ENCODE measurements around the gene CHRNA3.

The CHRNA3 gene

GRCh38 chr15:78651007-78651406 is 30.2 kb upstream of the CHRNA3 start:
- no peak overlapping the region for H3K27ac ChIP-seq
- H3K9me3 ChIP-seq (ENCODE audit: severe bottlenecking), result no peaks in the 10 kb centered on the region
- no peaks in the 10 kb centered on the region for H3K36me3 ChIP-seq
- TF ChIP-seq CTCF (IDR thresholded peaks at IDR 0.05; ENCODE audit: low read depth, low read length), result no peak
- no peak overlapping the region for H3K4me3 ChIP-seq (ENCODE audit: low read depth, low read length)
- no peak for DNase-seq
- no peaks in the 10 kb centered on the region for H3K27me3 ChIP-seq (ENCODE audit: insufficient read depth, low read depth, severe bottlenecking)

GRCh38 chr15:78650022-78650421 is 29.2 kb upstream of the CHRNA3 start:
- Histone ChIP-seq H3K27me3 (ENCODE audit: insufficient read depth, low read depth, severe bottlenecking) (no peaks in the 10 kb centered on the region), H3K36me3 (no peaks in the 10 kb centered on the region), H3K9me3 (ENCODE audit: severe bottlenecking) (no peaks in the 10 kb centered on the region), H3K27ac (no peak overlapping the region), H3K4me3 (ENCODE audit: low read depth, low read length) (no peak overlapping the region)
- DNase-seq, result no peak
- no peak for TF ChIP-seq CTCF (IDR thresholded peaks at IDR 0.05; ENCODE audit: low read depth, low read length)

- DNase-seq, result no peak
- no peaks in the 10 kb centered on the region for H3K36me3 ChIP-seq
These were observed 24.2 kb upstream of the CHRNA3 start for GRCh38 chr15:78645009-78645408.

GRCh38 chr15:78642331-78642730 is 21.5 kb upstream of the CHRNA3 start:
- peak overlapping the region; percentile 54 for H3K4me3 ChIP-seq (ENCODE audit: low read depth, low read length)
- H3K9me3 ChIP-seq (ENCODE audit: severe bottlenecking), result peaks cover 5% of the 10 kb centered on the region
- H3K27me3 ChIP-seq (ENCODE audit: insufficient read depth, low read depth, severe bottlenecking), result no peaks in the 10 kb centered on the region
- H3K27ac ChIP-seq, result peak overlapping the region; percentile 97
- TF ChIP-seq CTCF (IDR thresholded peaks at IDR 0.05; ENCODE audit: low read depth, low read length), result no peak
- no peak for DNase-seq
- H3K36me3 ChIP-seq, result no peaks in the 10 kb centered on the region

More at GRCh38 chr15:78645009-78645408, 24.2 kb upstream of the CHRNA3 start:
- H3K9me3 ChIP-seq (ENCODE audit: severe bottlenecking), result peaks cover 5% of the 10 kb centered on the region
- no peak overlapping the region for H3K27ac ChIP-seq
- H3K27me3 ChIP-seq (ENCODE audit: insufficient read depth, low read depth, severe bottlenecking), result no peaks in the 10 kb centered on the region
- H3K4me3 ChIP-seq (ENCODE audit: low read depth, low read length), result no peak overlapping the region
- TF ChIP-seq CTCF (IDR thresholded peaks at IDR 0.05; ENCODE audit: low read depth, low read length), result no peak

- peak overlapping the region; percentile 54 for H3K4me3 ChIP-seq (ENCODE audit: low read depth, low read length)
These were observed 21.0 kb upstream of the CHRNA3 start for GRCh38 chr15:78641749-78642275.

More at GRCh38 chr15:78641749-78642275, 21.0 kb upstream of the CHRNA3 start:
- no peaks in the 10 kb centered on the region for H3K27me3 ChIP-seq (ENCODE audit: insufficient read depth, low read depth, severe bottlenecking)
- peaks cover 5% of the 10 kb centered on the region for H3K9me3 ChIP-seq (ENCODE audit: severe bottlenecking)
- peak; percentile 46 for DNase-seq
- peak overlapping the region; percentile 97 for H3K27ac ChIP-seq
- TF ChIP-seq CTCF (IDR thresholded peaks at IDR 0.05; ENCODE audit: low read depth, low read length), result no peak
- H3K36me3 ChIP-seq, result peaks cover 3% of the 10 kb centered on the region; the same call in 1 of the 2 replicates
